ENCODE results near the gene PNMA6F. TPM values are rescaled to one million over a fixed set of nuclear protein-coding genes. Genes with fewer than 3 reads are reported as not detected.

The PNMA6F gene
- total and polyA plus RNA-seq, 2 of the 8 experiments (the other 6 are each of a cell fraction or from before 2014, with no cell fraction given), result 0.12 to 0.22 TPM

GRCh38 chrX:153339662-153340061 lies 18.1 kb upstream of the PNMA6F start:
- no peak overlapping the region for H3K56ac ChIP-seq (replicated peaks; ENCODE audit: insufficient read length, low read depth, low read length)
- H3K4ac ChIP-seq (replicated peaks; ENCODE audit: insufficient read length, low read depth, low read length), result no peak overlapping the region
- peaks cover 0 to 6% (median 0%) of the 10 kb centered on the region in 4 experiments; a peak in 1 of 7 replicates for H3K4me1 ChIP-seq (replicated peaks in 1 of 4; ENCODE audit: control insufficient read depth in 3 of 4, insufficient read depth in 4 of 4, low read length in 3 of 4)
- H4K91ac ChIP-seq (replicated peaks; ENCODE audit: insufficient read length, low read length), result no peak overlapping the region
- POLR2A ChIA-PET (ENCODE audit: partially characterized antibody), result interaction anchor here (1.3 to 2.9 kb wide), 2 partner anchors 8 to 11 kb away, joined by 3 to 9 read pairs; no protein-coding TSS in a partner anchor
- H3K4me3 ChIP-seq (ENCODE audit: extremely low read depth in 1 of 4, insufficient read depth in 2 of 4, low read depth in 3 of 4, low read length in 4 of 4), result no peak overlapping the region
- no peaks in the 10 kb centered on the region for H3K9me3 ChIP-seq (ENCODE audit: insufficient read depth in 2 of 2, low read depth in 1 of 2, low read length in 1 of 2)
- CTCF ChIA-PET (ENCODE audit: partially characterized antibody), result no interaction called here
- DNase-seq (ENCODE audit: low read depth in 1 of 2, low spot score in 2 of 2) (no peak), FAIRE-seq (no peak)
- H3K27me3 ChIP-seq (replicated peaks in 1 of 4; ENCODE audit: control insufficient read depth in 3 of 4, extremely low read depth in 1 of 4, insufficient read depth in 3 of 4, low read length in 3 of 4), result no peaks in the 10 kb centered on the region
- peaks cover 0 to 5% of the 10 kb centered on the region in 2 experiments; a peak in 2 of 4 replicates for H3K79me2 ChIP-seq (ENCODE audit: control insufficient read depth in 1 of 2, insufficient read depth in 2 of 2, low read length in 2 of 2)
- H3K36me3 ChIP-seq (ENCODE audit: control insufficient read depth in 2 of 4, insufficient read depth in 4 of 4, low read length in 3 of 4), result peaks cover 0 to 18% (median 0%) of the 10 kb centered on the region in 4 experiments; a peak in 2 of 8 replicates
- no peak overlapping the region for H2BK12ac ChIP-seq (ENCODE audit: low read depth, low read length)
- no peak overlapping the region for H2BK120ac ChIP-seq (replicated peaks; ENCODE audit: low read depth, low read length)
- H3K14ac ChIP-seq (ENCODE audit: insufficient read length), result no peak overlapping the region
- H3K18ac ChIP-seq (ENCODE audit: extremely low read depth, low read length), result no peak overlapping the region
- no peak overlapping the region for H2BK15ac ChIP-seq (ENCODE audit: low read length)
- peaks cover 0 to 2% of the 10 kb centered on the region in 2 experiments for H4K20me1 ChIP-seq (replicated peaks in 1 of 2; ENCODE audit: control insufficient read depth in 1 of 2, insufficient read depth in 2 of 2, low read length in 2 of 2)
- H4K5ac ChIP-seq (ENCODE audit: insufficient read length, low read depth, low read length), result no peak overlapping the region
- no peak overlapping the region for H3K4me2 ChIP-seq (ENCODE audit: insufficient read depth in 1 of 2, low read depth in 2 of 2, low read length in 2 of 2)
- H2BK20ac ChIP-seq (ENCODE audit: low read length), result no peak overlapping the region
- no peak overlapping the region for H4K8ac ChIP-seq (ENCODE audit: extremely low read depth, insufficient read depth, low read length)
- 83% methylated on average over 4 of the region's 4 CpGs; no CpG with 5 or more reads in 1 of the 2 experiments for WGBS, 2 experiments (ENCODE audit: extremely low coverage in 1 of 2, insufficient coverage in 1 of 2, insufficient read length in 1 of 2, insufficient replicate concordance in 2 of 2, low coverage in 1 of 2, low lambda C conversion rate in 2 of 2, missing lambda C conversion rate in 1 of 2)
- H3K23ac ChIP-seq (ENCODE audit: insufficient read length), result no peak overlapping the region
- H2AFZ ChIP-seq (ENCODE audit: low read length), result no peak overlapping the region
- H3K23me2 ChIP-seq (ENCODE audit: low read depth, low read length), result no peaks in the 10 kb centered on the region; the same call in 1 of the 2 replicates
- H2BK5ac ChIP-seq (ENCODE audit: low read depth, low read length), result no peak overlapping the region
- H3K27ac ChIP-seq (ENCODE audit: low read depth, low read length), result no peak overlapping the region
- H3K79me1 ChIP-seq (ENCODE audit: low read depth, low read length), result peaks cover 2% of the 10 kb centered on the region; the same call in 1 of the 2 replicates
- H3K9ac ChIP-seq (replicated peaks in 1 of 4; ENCODE audit: extremely low read depth in 1 of 4, low read depth in 3 of 4, low read length in 3 of 4), result no peak overlapping the region
- no peak for TF ChIP-seq SP4 (IDR thresholded peaks at IDR 0.05; ENCODE audit: low read length)
- no peak for TF ChIP-seq TAF1 (IDR thresholded peaks at IDR 0.05; ENCODE audit: low read depth, low read length)
- no peak for TF ChIP-seq EGR1 (IDR thresholded peaks at IDR 0.05; ENCODE audit: borderline replicate concordance, low read depth, low read length)
- no peak for TF ChIP-seq MAX (IDR thresholded peaks at IDR 0.05)
- no peak for TF ChIP-seq ATF2 (IDR thresholded peaks at IDR 0.05; ENCODE audit: low read length)
- no peak for TF ChIP-seq KDM5A (IDR thresholded peaks at IDR 0.05; ENCODE audit: low read length)
- no peak for TF ChIP-seq SAP30 (IDR thresholded peaks at IDR 0.05; ENCODE audit: insufficient read depth, insufficient replicate concordance, low read length)
- no peak overlapping the region for H2AK5ac ChIP-seq (ENCODE audit: low read depth, low read length)

Measured in H1 (cell line).